Chondrocyte (in vitro differentiated cells): ENCODE results near the gene RASL10B. TPM values are rescaled to one million over a fixed set of nuclear protein-coding genes. Genes with fewer than 3 reads are reported as not detected.

Experiments used
- DNase-seq: peaks from one replicate; pipeline ENCODE4 v3.0.0; 2021; ENCODE audit warnings: mixed read lengths, low spot score
- H3K27ac Mint-ChIP-seq: one replicate; pipeline ENCODE4 v1.8.0; 2021; ENCODE audit warnings: mild to moderate bottlenecking, moderate library complexity, mixed read lengths; ENCODE audit not compliant: unreplicated experiment
- H3K27me3 Mint-ChIP-seq: 2 replicates; pipeline ENCODE4 v1.8.0; 2021; ENCODE audit warnings: low read depth, mixed read lengths
- H3K36me3 Mint-ChIP-seq: 2 replicates; pipeline ENCODE4 v1.8.0; 2021; ENCODE audit warnings: low read depth, mixed read lengths
- H3K4me1 Mint-ChIP-seq: 2 replicates; pipeline ENCODE4 v1.8.0; 2021; ENCODE audit warnings: low read depth, mild to moderate bottlenecking, mixed read lengths
- H3K4me3 Mint-ChIP-seq: one replicate; pipeline ENCODE4 v1.8.0; 2021; ENCODE audit warnings: mild to moderate bottlenecking, moderate library complexity, mixed read lengths; ENCODE audit not compliant: unreplicated experiment
- H3K9me3 Mint-ChIP-seq: 2 replicates; pipeline ENCODE4 v1.8.0; 2021; ENCODE audit warnings: low read depth, mixed read lengths
- CTCF ChIP-seq: fragments of 200-600 bp; sonication (generic); IDR thresholded peaks from 2 replicates; pipeline ENCODE4 v1.5.0; 2021; ENCODE audit warnings: antibody characterized with exemption, mild to moderate bottlenecking, moderate library complexity
- total RNA-seq: library from RNA; stranded (reverse); gene quantifications from 3 replicates; pipeline ENCODE4 v1.2.1, GENCODE V29; 2021

The RASL10B gene
- total RNA-seq, 1 donor from 2014 or later: 21.3 TPM

GRCh38 chr17:35775039-35775438 is 43.6 kb downstream of the RASL10B start:
- Mint-ChIP-seq H3K27ac (peak overlapping the region; percentile 97), H3K27me3 (no peaks in the 10 kb centered on the region), H3K9me3 (no peaks in the 10 kb centered on the region), H3K4me3 (peak overlapping the region; percentile 7), H3K4me1 (peaks cover 45% of the 10 kb centered on the region), H3K36me3 (no peaks in the 10 kb centered on the region)
- DNase-seq: no peak
- no peak for TF ChIP-seq CTCF

- Mint-ChIP-seq H3K27ac (peak overlapping the region; percentile 49), H3K4me3 (no peak overlapping the region), H3K27me3 (no peaks in the 10 kb centered on the region), H3K36me3 (no peaks in the 10 kb centered on the region), H3K9me3 (no peaks in the 10 kb centered on the region), H3K4me1 (peaks cover 45% of the 10 kb centered on the region)
- TF ChIP-seq CTCF: no peak
- no peak for DNase-seq
These were observed 44.1 kb downstream of the RASL10B start for GRCh38 chr17:35775583-35775982.

GRCh38 chr17:35778641-35779196 is 47.3 kb downstream of the RASL10B start:
- H3K4me1 Mint-ChIP-seq: peaks cover 63% of the 10 kb centered on the region
- no peaks in the 10 kb centered on the region for H3K27me3 Mint-ChIP-seq
- TF ChIP-seq CTCF: no peak
- no peak overlapping the region for H3K4me3 Mint-ChIP-seq
- peak overlapping the region; percentile 94 for H3K27ac Mint-ChIP-seq
- DNase-seq: no peak
- no peaks in the 10 kb centered on the region for H3K9me3 Mint-ChIP-seq
- H3K36me3 Mint-ChIP-seq: no peaks in the 10 kb centered on the region

- no peak for DNase-seq
- no peaks in the 10 kb centered on the region for H3K27me3 Mint-ChIP-seq
- peak overlapping the region; percentile 79 for H3K27ac Mint-ChIP-seq
- H3K4me1 Mint-ChIP-seq: peaks cover 57% of the 10 kb centered on the region
- H3K4me3 Mint-ChIP-seq: no peak overlapping the region
- no peak for TF ChIP-seq CTCF
- no peaks in the 10 kb centered on the region for H3K36me3 Mint-ChIP-seq
- no peaks in the 10 kb centered on the region for H3K9me3 Mint-ChIP-seq
These were observed 49.5 kb downstream of the RASL10B start for GRCh38 chr17:35780950-35781349.

- H3K4me1 Mint-ChIP-seq: peaks cover 70% of the 10 kb centered on the region
- H3K36me3 Mint-ChIP-seq: no peaks in the 10 kb centered on the region
- peak; percentile 14 for DNase-seq
- TF ChIP-seq CTCF: no peak
- no peak overlapping the region for H3K4me3 Mint-ChIP-seq
- no peaks in the 10 kb centered on the region for H3K27me3 Mint-ChIP-seq
- peak overlapping the region; percentile 59 for H3K27ac Mint-ChIP-seq
- H3K9me3 Mint-ChIP-seq: no peaks in the 10 kb centered on the region
These were observed 53.5 kb downstream of the RASL10B start for GRCh38 chr17:35784895-35785294.
